WTC11 (cell line): Measurements from ENCODE around the gene NIP7. TPM values are rescaled to one million over a fixed set of nuclear protein-coding genes. Genes with fewer than 3 reads are reported as not detected.

Experiments used
- ATF1 ChIP-seq: sonication (generic); formaldehyde crosslinking; IDR thresholded peaks from 2 replicates; pipeline ENCODE4 v1.8.1; 2023; ENCODE audit warnings: mild to moderate bottlenecking, moderate library complexity, missing genetic modification reagents
- CBFB ChIP-seq: sonication (generic); formaldehyde crosslinking; IDR thresholded peaks from 2 replicates; pipeline ENCODE4 v1.8.1; 2022; ENCODE audit warnings: mild to moderate bottlenecking, low read depth, missing genetic modification reagents
- CREM ChIP-seq: sonication (generic); formaldehyde crosslinking; IDR thresholded peaks from 2 replicates; pipeline ENCODE4 v1.8.1; 2022; ENCODE audit warnings: mild to moderate bottlenecking, missing genetic modification reagents, moderate library complexity
- EMX1 ChIP-seq: fragments of 250-450 bp; sonication (Bioruptor Pico); IDR thresholded peaks from 2 replicates; pipeline ENCODE4 v1.8.0; 2021; ENCODE audit warnings: mild to moderate bottlenecking
- FOXJ3 ChIP-seq: sonication (generic); formaldehyde crosslinking; IDR thresholded peaks from 2 replicates; pipeline ENCODE4 v1.9.0; 2021; ENCODE audit warnings: missing genetic modification reagents, mild to moderate bottlenecking, borderline replicate concordance
- IRF2 ChIP-seq: sonication (generic); formaldehyde crosslinking; IDR thresholded peaks from 2 replicates; pipeline ENCODE4 v1.8.0; 2022; ENCODE audit warnings: low read depth, missing genetic modification reagents, borderline replicate concordance
- NFATC4 ChIP-seq: fragments of 250-450 bp; sonication (Bioruptor Pico); IDR thresholded peaks from 2 replicates; pipeline ENCODE4 v1.9.0; 2021; ENCODE audit warnings: mild to moderate bottlenecking
- NFE2L1 ChIP-seq: sonication (generic); formaldehyde crosslinking; IDR thresholded peaks from 2 replicates; pipeline ENCODE4 v1.8.1; 2023; ENCODE audit warnings: missing genetic modification reagents
- NR1H2 ChIP-seq: sonication (generic); formaldehyde crosslinking; IDR thresholded peaks from 2 replicates; pipeline ENCODE4 v1.9.0; 2021; ENCODE audit warnings: mild to moderate bottlenecking, moderate library complexity, missing genetic modification reagents
- PRRX2 ChIP-seq: fragments of 250-450 bp; sonication (Bioruptor Pico); IDR thresholded peaks from 2 replicates; pipeline ENCODE4 v1.8.0; 2021; ENCODE audit warnings: mild to moderate bottlenecking
- ZNF219 ChIP-seq: sonication (generic); formaldehyde crosslinking; IDR thresholded peaks from 2 replicates; pipeline ENCODE4 v1.8.0; 2023; ENCODE audit warnings: missing genetic modification reagents, mild to moderate bottlenecking, borderline replicate concordance
- ZNF671 ChIP-seq: fragments of 250-450 bp; sonication (Bioruptor Pico); IDR thresholded peaks from 2 replicates; pipeline ENCODE4 v1.8.0; 2021; ENCODE audit warnings: mild to moderate bottlenecking
- total RNA-seq: library from RNA; stranded (reverse); gene quantifications from 3 replicates; pipeline ENCODE4 v1.2.3, GENCODE V29; 2021
- TF ChIP-seq, protein P1 (sequence below): sonication (generic); formaldehyde crosslinking; IDR thresholded peaks from 2 replicates; pipeline ENCODE4 v1.8.1; 2022; ENCODE audit warnings: mild to moderate bottlenecking, missing genetic modification reagents, moderate library complexity, borderline replicate concordance
- TF ChIP-seq, protein P2 (sequence below): fragments of 250-450 bp; sonication (Bioruptor Pico); IDR thresholded peaks from 2 replicates; pipeline ENCODE4 v1.9.0; 2021; ENCODE audit warnings: mild to moderate bottlenecking
- TF ChIP-seq, protein P3 (sequence below): sonication (generic); formaldehyde crosslinking; IDR thresholded peaks from 2 replicates; pipeline ENCODE4 v1.8.1; 2023; ENCODE audit warnings: mild to moderate bottlenecking, moderate library complexity, missing genetic modification reagents
- TF ChIP-seq, protein P4 (sequence below): sonication (generic); formaldehyde crosslinking; IDR thresholded peaks from 2 replicates; pipeline ENCODE4 v1.8.1; 2023; ENCODE audit warnings: mild to moderate bottlenecking, missing genetic modification reagents, borderline replicate concordance
- TF ChIP-seq, protein P5 (sequence below): sonication (generic); formaldehyde crosslinking; IDR thresholded peaks from 2 replicates; pipeline ENCODE4 v1.8.0; 2022; ENCODE audit warnings: mild to moderate bottlenecking, missing genetic modification reagents
- TF ChIP-seq, protein P6 (sequence below): fragments of 250-450 bp; sonication (Bioruptor Pico); IDR thresholded peaks from 2 replicates; pipeline ENCODE4 v1.9.0; 2021; ENCODE audit warnings: mild to moderate bottlenecking
- TF ChIP-seq, protein P7 (sequence below): sonication (generic); formaldehyde crosslinking; IDR thresholded peaks from 2 replicates; pipeline ENCODE4 v1.8.1; 2022; ENCODE audit warnings: missing genetic modification reagents, borderline replicate concordance
- TF ChIP-seq, protein P8 (sequence below): sonication (generic); formaldehyde crosslinking; IDR thresholded peaks from 2 replicates; pipeline ENCODE4 v1.8.0; 2023; ENCODE audit warnings: missing genetic modification reagents
- TF ChIP-seq, protein P9 (sequence below): fragments of 250-450 bp; sonication (Bioruptor Pico); IDR thresholded peaks from 2 replicates; pipeline ENCODE4 v1.9.0; 2021; ENCODE audit warnings: moderate library complexity, mild to moderate bottlenecking, inconsistent platforms, borderline replicate concordance

Gene NIP7
- total RNA-seq, 1 experiment from 2014 or later: 43.7 TPM

DNA sequence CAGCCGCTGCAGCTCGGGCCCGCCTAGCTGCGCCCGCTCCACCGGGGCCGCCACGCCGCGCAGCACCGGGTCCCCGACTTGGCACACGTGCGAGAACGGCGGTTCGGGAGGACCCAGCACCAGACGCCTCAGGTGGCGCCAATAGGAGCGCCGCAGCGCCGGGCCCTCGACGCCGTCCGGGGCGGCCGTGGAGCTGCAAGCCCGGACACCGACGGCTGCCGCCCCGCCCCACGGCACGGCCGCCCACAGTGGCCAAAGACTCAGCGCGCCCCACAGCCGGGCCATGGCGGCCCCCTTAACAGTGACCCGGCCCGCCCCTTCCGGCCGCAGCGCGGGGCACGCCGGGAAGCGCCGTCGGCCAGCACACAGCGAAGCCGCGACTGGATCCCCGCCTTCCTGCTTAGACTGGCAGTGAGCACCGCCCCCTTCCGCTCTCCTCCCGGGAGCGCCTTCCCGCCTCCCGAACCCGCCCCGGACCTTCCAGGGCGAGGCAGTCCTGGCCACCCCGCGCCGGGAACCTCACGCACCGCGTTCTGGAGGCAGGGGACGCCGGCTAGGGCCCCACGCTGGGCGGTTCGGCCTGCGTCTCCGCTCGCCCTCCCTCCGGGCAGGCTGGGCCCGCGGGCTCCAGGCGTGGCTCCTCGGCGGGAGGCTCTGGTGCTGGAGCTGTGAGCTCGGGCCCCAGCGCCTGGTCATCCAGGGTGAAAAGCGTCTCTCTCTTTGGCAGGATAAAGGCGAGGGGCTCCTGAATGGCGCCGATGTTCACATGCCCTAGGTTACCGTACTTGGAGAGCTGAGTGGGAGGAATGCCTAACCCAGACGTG, 9.1 kb upstream of the NIP7 start, which contains the start of gene PDF (continued):
- TF ChIP-seq NFATC4 (CRISPR knock-in tag): peak; percentile 93
- TF ChIP-seq, protein P1, sequence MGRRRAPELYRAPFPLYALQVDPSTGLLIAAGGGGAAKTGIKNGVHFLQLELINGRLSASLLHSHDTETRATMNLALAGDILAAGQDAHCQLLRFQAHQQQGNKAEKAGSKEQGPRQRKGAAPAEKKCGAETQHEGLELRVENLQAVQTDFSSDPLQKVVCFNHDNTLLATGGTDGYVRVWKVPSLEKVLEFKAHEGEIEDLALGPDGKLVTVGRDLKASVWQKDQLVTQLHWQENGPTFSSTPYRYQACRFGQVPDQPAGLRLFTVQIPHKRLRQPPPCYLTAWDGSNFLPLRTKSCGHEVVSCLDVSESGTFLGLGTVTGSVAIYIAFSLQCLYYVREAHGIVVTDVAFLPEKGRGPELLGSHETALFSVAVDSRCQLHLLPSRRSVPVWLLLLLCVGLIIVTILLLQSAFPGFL (CRISPR knock-in tag): no peak
- no peak; the same call in 1 of the 2 replicates for TF ChIP-seq ZNF671 (CRISPR knock-in tag)
- TF ChIP-seq, protein P2, sequence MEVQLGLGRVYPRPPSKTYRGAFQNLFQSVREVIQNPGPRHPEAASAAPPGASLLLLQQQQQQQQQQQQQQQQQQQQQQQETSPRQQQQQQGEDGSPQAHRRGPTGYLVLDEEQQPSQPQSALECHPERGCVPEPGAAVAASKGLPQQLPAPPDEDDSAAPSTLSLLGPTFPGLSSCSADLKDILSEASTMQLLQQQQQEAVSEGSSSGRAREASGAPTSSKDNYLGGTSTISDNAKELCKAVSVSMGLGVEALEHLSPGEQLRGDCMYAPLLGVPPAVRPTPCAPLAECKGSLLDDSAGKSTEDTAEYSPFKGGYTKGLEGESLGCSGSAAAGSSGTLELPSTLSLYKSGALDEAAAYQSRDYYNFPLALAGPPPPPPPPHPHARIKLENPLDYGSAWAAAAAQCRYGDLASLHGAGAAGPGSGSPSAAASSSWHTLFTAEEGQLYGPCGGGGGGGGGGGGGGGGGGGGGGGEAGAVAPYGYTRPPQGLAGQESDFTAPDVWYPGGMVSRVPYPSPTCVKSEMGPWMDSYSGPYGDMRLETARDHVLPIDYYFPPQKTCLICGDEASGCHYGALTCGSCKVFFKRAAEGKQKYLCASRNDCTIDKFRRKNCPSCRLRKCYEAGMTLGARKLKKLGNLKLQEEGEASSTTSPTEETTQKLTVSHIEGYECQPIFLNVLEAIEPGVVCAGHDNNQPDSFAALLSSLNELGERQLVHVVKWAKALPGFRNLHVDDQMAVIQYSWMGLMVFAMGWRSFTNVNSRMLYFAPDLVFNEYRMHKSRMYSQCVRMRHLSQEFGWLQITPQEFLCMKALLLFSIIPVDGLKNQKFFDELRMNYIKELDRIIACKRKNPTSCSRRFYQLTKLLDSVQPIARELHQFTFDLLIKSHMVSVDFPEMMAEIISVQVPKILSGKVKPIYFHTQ (CRISPR knock-in tag): no peak; the same call in 1 of the 2 replicates
- TF ChIP-seq CREM (CRISPR knock-in tag): peak; percentile 57; the same call in 1 of the 2 replicates
- TF ChIP-seq FOXJ3: no peak
- peak; percentile 72; the same call in 1 of the 2 replicates for TF ChIP-seq ZNF219 (CRISPR knock-in tag)
- TF ChIP-seq, protein P3, sequence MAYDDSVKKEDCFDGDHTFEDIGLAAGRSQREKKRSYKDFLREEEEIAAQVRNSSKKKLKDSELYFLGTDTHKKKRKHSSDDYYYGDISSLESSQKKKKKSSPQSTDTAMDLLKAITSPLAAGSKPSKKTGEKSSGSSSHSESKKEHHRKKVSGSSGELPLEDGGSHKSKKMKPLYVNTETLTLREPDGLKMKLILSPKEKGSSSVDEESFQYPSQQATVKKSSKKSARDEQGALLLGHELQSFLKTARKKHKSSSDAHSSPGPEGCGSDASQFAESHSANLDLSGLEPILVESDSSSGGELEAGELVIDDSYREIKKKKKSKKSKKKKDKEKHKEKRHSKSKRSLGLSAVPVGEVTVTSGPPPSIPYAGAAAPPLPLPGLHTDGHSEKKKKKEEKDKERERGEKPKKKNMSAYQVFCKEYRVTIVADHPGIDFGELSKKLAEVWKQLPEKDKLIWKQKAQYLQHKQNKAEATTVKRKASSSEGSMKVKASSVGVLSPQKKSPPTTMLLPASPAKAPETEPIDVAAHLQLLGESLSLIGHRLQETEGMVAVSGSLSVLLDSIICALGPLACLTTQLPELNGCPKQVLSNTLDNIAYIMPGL (CRISPR knock-in tag): peak; percentile 4
- TF ChIP-seq ATF1 (CRISPR knock-in tag): 0 out of 2 replicates have a peak, but pooled peaks have one; percentile 12
- TF ChIP-seq, protein P4, sequence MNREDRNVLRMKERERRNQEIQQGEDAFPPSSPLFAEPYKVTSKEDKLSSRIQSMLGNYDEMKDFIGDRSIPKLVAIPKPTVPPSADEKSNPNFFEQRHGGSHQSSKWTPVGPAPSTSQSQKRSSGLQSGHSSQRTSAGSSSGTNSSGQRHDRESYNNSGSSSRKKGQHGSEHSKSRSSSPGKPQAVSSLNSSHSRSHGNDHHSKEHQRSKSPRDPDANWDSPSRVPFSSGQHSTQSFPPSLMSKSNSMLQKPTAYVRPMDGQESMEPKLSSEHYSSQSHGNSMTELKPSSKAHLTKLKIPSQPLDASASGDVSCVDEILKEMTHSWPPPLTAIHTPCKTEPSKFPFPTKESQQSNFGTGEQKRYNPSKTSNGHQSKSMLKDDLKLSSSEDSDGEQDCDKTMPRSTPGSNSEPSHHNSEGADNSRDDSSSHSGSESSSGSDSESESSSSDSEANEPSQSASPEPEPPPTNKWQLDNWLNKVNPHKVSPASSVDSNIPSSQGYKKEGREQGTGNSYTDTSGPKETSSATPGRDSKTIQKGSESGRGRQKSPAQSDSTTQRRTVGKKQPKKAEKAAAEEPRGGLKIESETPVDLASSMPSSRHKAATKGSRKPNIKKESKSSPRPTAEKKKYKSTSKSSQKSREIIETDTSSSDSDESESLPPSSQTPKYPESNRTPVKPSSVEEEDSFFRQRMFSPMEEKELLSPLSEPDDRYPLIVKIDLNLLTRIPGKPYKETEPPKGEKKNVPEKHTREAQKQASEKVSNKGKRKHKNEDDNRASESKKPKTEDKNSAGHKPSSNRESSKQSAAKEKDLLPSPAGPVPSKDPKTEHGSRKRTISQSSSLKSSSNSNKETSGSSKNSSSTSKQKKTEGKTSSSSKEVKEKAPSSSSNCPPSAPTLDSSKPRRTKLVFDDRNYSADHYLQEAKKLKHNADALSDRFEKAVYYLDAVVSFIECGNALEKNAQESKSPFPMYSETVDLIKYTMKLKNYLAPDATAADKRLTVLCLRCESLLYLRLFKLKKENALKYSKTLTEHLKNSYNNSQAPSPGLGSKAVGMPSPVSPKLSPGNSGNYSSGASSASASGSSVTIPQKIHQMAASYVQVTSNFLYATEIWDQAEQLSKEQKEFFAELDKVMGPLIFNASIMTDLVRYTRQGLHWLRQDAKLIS (CRISPR knock-in tag): 0 out of 2 replicates have a peak, but pooled peaks have one; percentile 84
- TF ChIP-seq, protein P5, sequence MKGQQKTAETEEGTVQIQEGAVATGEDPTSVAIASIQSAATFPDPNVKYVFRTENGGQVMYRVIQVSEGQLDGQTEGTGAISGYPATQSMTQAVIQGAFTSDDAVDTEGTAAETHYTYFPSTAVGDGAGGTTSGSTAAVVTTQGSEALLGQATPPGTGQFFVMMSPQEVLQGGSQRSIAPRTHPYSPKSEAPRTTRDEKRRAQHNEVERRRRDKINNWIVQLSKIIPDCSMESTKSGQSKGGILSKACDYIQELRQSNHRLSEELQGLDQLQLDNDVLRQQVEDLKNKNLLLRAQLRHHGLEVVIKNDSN: peak; percentile 26
- TF ChIP-seq NR1H2 (CRISPR knock-in tag): no peak
- no peak for TF ChIP-seq CBFB (CRISPR knock-in tag)
- TF ChIP-seq, protein P6, sequence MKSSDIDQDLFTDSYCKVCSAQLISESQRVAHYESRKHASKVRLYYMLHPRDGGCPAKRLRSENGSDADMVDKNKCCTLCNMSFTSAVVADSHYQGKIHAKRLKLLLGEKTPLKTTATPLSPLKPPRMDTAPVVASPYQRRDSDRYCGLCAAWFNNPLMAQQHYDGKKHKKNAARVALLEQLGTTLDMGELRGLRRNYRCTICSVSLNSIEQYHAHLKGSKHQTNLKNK (CRISPR knock-in tag): peak; percentile 94
- TF ChIP-seq EMX1 (CRISPR knock-in tag): peak; percentile 59; the same call in 1 of the 2 replicates
- TF ChIP-seq IRF2 (CRISPR knock-in tag): no peak
- peak; percentile 19 for TF ChIP-seq PRRX2 (CRISPR knock-in tag)
- TF ChIP-seq, protein P7, sequence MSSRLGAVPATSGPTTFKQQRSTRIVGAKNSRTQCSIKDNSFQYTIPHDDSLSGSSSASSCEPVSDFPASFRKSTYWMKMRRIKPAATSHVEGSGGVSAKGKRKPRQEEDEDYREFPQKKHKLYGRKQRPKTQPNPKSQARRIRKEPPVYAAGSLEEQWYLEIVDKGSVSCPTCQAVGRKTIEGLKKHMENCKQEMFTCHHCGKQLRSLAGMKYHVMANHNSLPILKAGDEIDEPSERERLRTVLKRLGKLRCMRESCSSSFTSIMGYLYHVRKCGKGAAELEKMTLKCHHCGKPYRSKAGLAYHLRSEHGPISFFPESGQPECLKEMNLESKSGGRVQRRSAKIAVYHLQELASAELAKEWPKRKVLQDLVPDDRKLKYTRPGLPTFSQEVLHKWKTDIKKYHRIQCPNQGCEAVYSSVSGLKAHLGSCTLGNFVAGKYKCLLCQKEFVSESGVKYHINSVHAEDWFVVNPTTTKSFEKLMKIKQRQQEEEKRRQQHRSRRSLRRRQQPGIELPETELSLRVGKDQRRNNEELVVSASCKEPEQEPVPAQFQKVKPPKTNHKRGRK (CRISPR knock-in tag): no peak
- TF ChIP-seq, protein P8, sequence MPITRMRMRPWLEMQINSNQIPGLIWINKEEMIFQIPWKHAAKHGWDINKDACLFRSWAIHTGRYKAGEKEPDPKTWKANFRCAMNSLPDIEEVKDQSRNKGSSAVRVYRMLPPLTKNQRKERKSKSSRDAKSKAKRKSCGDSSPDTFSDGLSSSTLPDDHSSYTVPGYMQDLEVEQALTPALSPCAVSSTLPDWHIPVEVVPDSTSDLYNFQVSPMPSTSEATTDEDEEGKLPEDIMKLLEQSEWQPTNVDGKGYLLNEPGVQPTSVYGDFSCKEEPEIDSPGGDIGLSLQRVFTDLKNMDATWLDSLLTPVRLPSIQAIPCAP (CRISPR knock-in tag): no peak
- TF ChIP-seq, protein P9, sequence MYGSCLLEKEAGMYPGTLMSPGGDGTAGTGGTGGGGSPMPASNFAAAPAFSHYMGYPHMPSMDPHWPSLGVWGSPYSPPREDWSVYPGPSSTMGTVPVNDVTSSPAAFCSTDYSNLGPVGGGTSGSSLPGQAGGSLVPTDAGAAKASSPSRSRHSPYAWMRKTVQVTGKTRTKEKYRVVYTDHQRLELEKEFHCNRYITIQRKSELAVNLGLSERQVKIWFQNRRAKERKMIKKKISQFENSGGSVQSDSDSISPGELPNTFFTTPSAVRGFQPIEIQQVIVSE: no peak
- TF ChIP-seq NFE2L1 (CRISPR knock-in tag): peak; percentile 30; the same call in 1 of the 2 replicates
